Renal cortical epithelial cell (primary cell): Measurements from ENCODE around the gene ACADM. TPM values are rescaled to one million over a fixed set of nuclear protein-coding genes. Genes with fewer than 3 reads are reported as not detected.
"Not testable (repeated sequence)": the region's sequence is repeated elsewhere in the genome, so short reads cannot be mapped to it uniquely, and the experiment has no call there.

ENCODE experiments used
- DNase-seq: peaks from one replicate; pipeline ENCODE4 v3.0.0-alpha.2; 2011; ENCODE audit warnings: low read depth
- total RNA-seq: library from RNA; depleted of rRNA; stranded (reverse); fragments of >200 nt; gene quantifications from 2 replicates; pipeline ENCODE4 v1.2.3, GENCODE V29; 2014

The ACADM gene
- total RNA-seq, 1 donor from 2014 or later = 70.1 TPM

GRCh38 chr1:75736016-75736415 lies 11.5 kb downstream of the ACADM start:
- no peak for DNase-seq

- DNase-seq = no peak
Observed at GRCh38 chr1:75742047-75742625, 17.6 kb downstream of the ACADM start.

GRCh38 chr1:75745276-75745675 lies 20.8 kb downstream of the ACADM start:
- no peak for DNase-seq

- not testable (repeated sequence) for DNase-seq
Observed at GRCh38 chr1:75757210-75757609, 32.7 kb downstream of the ACADM start.

- DNase-seq = not testable (repeated sequence)
Observed at GRCh38 chr1:75758543-75758942, 34.0 kb downstream of the ACADM start.

GRCh38 chr1:75764057-75764655 lies 39.6 kb downstream of the ACADM start:
- DNase-seq = no peak

- DNase-seq = peak; percentile 66
Observed at GRCh38 chr1:75765697-75766355, 41.3 kb downstream of the ACADM start.

- peak; percentile 18 for DNase-seq
Observed at GRCh38 chr1:75768016-75768415, 43.5 kb downstream of the ACADM start.

GRCh38 chr1:75770761-75771160 lies 46.3 kb downstream of the ACADM start:
- no peak for DNase-seq

GRCh38 chr1:75771978-75772377 lies 47.5 kb downstream of the ACADM start:
- DNase-seq = no peak

- DNase-seq = not testable (repeated sequence)
Observed at GRCh38 chr1:75777812-75778211, 53.3 kb downstream of the ACADM start.

GRCh38 chr1:75778694-75779093 lies 54.2 kb downstream of the ACADM start:
- not testable (repeated sequence) for DNase-seq

GRCh38 chr1:75780183-75780582 lies 55.7 kb downstream of the ACADM start:
- not testable (repeated sequence) for DNase-seq

- DNase-seq = not testable (repeated sequence)
Observed at GRCh38 chr1:75783920-75784319, 59.4 kb downstream of the ACADM start.

- no peak for DNase-seq
Observed at GRCh38 chr1:75785320-75785982, 60.9 kb downstream of the ACADM start.

- DNase-seq = peak; percentile 91
Observed at GRCh38 chr1:75785983-75786853, 61.7 kb downstream of the ACADM start, which contains the start of gene RABGGTB. RABGGTB (plus strand) TSS chr1:75786256; CDS start chr1:75786272, 16 bp downstream.

GRCh38 chr1:75786901-75787493 lies 62.5 kb downstream of the ACADM start:
- DNase-seq = no peak

- no peak for DNase-seq
Observed at GRCh38 chr1:75787524-75787923, 63.0 kb downstream of the ACADM start.

- no peak for DNase-seq
Observed at GRCh38 chr1:75789988-75790387, 65.5 kb downstream of the ACADM start.

- peak; percentile 78 for DNase-seq
Observed at GRCh38 chr1:75791022-75791421, 66.5 kb downstream of the ACADM start.

- no peak for DNase-seq
Observed at GRCh38 chr1:75792091-75792490, 67.6 kb downstream of the ACADM start.
